Spleen (tissue), 7 donors: ENCODE data around the gene DNAH6.

Experiments
- POLR2A ChIP-seq, 3 donors: fragments of 450-650 bp; IDR thresholded peaks; one replicate each; pipeline ENCODE4 v1.5.1; 2017; ENCODE audit warnings: antibody characterized with exemption in 3 of 3, mild to moderate bottlenecking in 1 of 3
- POLR2AphosphoS5 ChIP-seq, 3 donors: sonication (generic); formaldehyde crosslinking; IDR thresholded peaks; one replicate each; pipeline ENCODE4 v1.5.1; 2017; ENCODE audit warnings: antibody characterized with exemption in 3 of 3
- TF ChIP-seq, protein P1 (sequence below), 11 experiments: fragments of 200-600 bp in 7 of 11; fragments of 450-650 bp in 4 of 11; sonication (generic) in 4 of 11; IDR thresholded peaks in 8 of 11; conservative IDR thresholded peaks in 3 of 11; 1 replicate in 7 of 11; 2 replicates in 4 of 11; pipeline versions ENCODE4 v1.4.0 to v1.8.0; 2016 to 2021; ENCODE audit warnings: antibody characterized with exemption in 11 of 11, inconsistent platforms in 4 of 11, mild to moderate bottlenecking in 1 of 11
- donor health status: DM: no; HTN: no; CAD: no; lungs with moderate emphysema.
- donor health status: DM: no; HTN: no; CAD: no.
- donor health status: DM: no; HTN: no; CAD: no.

DNA sequence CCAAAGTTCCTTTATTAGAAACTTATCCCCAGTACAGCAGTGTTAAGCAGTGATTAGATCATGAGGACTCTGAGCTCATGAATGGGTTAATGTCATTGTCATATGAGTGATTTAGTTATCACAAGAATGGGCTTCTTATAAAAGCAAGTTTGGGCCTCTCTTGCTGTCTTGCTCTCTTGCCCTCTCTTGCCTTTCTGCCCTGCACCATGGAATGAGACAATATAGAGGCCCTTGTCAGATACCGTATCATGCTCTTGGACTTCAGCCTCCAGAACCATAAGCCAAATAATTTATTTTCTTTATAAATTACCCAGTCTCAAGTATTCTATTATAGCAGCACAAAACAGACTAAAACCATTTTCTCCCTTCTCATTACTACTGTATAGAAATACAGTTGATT, 238.8 kb downstream of the DNAH6 start:
- TF ChIP-seq, protein P1, sequence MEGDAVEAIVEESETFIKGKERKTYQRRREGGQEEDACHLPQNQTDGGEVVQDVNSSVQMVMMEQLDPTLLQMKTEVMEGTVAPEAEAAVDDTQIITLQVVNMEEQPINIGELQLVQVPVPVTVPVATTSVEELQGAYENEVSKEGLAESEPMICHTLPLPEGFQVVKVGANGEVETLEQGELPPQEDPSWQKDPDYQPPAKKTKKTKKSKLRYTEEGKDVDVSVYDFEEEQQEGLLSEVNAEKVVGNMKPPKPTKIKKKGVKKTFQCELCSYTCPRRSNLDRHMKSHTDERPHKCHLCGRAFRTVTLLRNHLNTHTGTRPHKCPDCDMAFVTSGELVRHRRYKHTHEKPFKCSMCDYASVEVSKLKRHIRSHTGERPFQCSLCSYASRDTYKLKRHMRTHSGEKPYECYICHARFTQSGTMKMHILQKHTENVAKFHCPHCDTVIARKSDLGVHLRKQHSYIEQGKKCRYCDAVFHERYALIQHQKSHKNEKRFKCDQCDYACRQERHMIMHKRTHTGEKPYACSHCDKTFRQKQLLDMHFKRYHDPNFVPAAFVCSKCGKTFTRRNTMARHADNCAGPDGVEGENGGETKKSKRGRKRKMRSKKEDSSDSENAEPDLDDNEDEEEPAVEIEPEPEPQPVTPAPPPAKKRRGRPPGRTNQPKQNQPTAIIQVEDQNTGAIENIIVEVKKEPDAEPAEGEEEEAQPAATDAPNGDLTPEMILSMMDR (IDR thresholded peaks at IDR 0.05 in 8 of 11, conservative IDR thresholded peaks at IDR 0.05 in 3 of 11) = no peak
- no peak for TF ChIP-seq POLR2A (IDR thresholded peaks at IDR 0.05)
- no peak for TF ChIP-seq POLR2AphosphoS5 (IDR thresholded peaks at IDR 0.05)
